Measurements from ENCODE around the gene MAN1B1. TPM values are rescaled to one million over a fixed set of nuclear protein-coding genes. Genes with fewer than 3 reads are reported as not detected.

MAN1B1 gene
- total and polyA plus RNA-seq, 2 donors (not counting 3 experiments of a cell fraction or from before 2014, with no cell fraction given): 75.3 to 83.3 TPM

DNA sequence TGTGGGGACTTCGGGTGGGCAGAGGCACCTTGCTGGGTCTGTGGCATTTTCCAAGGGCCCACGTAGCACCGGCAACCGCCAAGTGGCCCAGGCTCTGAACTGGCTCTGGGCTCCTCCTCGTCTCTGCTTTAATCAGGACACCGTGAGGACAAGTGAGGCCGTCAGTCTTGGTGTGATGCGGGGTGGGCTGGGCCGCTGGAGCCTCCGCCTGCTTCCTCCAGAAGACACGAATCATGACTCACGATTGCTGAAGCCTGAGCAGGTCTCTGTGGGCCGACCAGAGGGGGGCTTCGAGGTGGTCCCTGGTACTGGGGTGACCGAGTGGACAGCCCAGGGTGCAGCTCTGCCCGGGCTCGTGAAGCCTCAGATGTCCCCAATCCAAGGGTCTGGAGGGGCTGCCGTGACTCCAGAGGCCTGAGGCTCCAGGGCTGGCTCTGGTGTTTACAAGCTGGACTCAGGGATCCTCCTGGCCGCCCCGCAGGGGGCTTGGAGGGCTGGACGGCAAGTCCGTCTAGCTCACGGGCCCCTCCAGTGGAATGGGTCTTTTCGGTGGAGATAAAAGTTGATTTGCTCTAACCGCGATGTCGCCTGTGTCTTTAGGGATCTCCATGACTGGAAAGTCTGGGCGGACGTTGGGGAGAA is 21.9 kb downstream of the MAN1B1 start:
- no peak overlapping the region for H3K9ac ChIP-seq (replicated peaks; ENCODE audit: extremely low read depth, insufficient read depth, low read length)
- H3K27me3 ChIP-seq (ENCODE audit: control insufficient read depth in 2 of 2, insufficient read depth in 2 of 2, low read length in 2 of 2): no peaks in the 10 kb centered on the region
- no peak overlapping the region for H3K4me2 ChIP-seq (ENCODE audit: insufficient read depth, low read length)
- ChIA-PET CTCF (interaction anchor here (0.8 to 1.2 kb wide), 3 partner anchors 13 to 79 kb away, joined by 3 to 4 read pairs (median 3); no protein-coding TSS in a partner anchor), POLR2A (no interaction called here)
- DNase-seq (ENCODE audit: low read depth, low spot score): no peak
- H3K79me2 ChIP-seq (ENCODE audit: control insufficient read depth, insufficient read depth, low read length): no peaks in the 10 kb centered on the region
- H2AFZ ChIP-seq (ENCODE audit: low read depth, low read length): no peak overlapping the region
- TF ChIP-seq, protein P1, sequence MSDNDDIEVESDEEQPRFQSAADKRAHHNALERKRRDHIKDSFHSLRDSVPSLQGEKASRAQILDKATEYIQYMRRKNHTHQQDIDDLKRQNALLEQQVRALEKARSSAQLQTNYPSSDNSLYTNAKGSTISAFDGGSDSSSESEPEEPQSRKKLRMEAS (IDR thresholded peaks at IDR 0.05; ENCODE audit: insufficient read depth, insufficient read length): no peak
- TF ChIP-seq JUN (IDR thresholded peaks at IDR 0.05; ENCODE audit: borderline replicate concordance, insufficient read depth, insufficient read length, low read depth) (no peak), POLR2A (IDR thresholded peaks at IDR 0.05; ENCODE audit: low read depth, low read length) (no peak), POLR2AphosphoS5 (IDR thresholded peaks at IDR 0.05; ENCODE audit: insufficient read depth, low read depth, low read length) (no peak), FOS (IDR thresholded peaks at IDR 0.05; ENCODE audit: borderline replicate concordance, insufficient read depth, low read length) (no peak), MYC (IDR thresholded peaks at IDR 0.05; ENCODE audit: low read depth, low read length) (no peak), GATA2 (IDR thresholded peaks at IDR 0.05; ENCODE audit: insufficient read depth, insufficient read length, low read depth, low read length) (no peak), EZH2 (IDR thresholded peaks at IDR 0.05; ENCODE audit: borderline replicate concordance, low read depth, low read length, severe bottlenecking) (no peak)
- TF ChIP-seq, protein P2, sequence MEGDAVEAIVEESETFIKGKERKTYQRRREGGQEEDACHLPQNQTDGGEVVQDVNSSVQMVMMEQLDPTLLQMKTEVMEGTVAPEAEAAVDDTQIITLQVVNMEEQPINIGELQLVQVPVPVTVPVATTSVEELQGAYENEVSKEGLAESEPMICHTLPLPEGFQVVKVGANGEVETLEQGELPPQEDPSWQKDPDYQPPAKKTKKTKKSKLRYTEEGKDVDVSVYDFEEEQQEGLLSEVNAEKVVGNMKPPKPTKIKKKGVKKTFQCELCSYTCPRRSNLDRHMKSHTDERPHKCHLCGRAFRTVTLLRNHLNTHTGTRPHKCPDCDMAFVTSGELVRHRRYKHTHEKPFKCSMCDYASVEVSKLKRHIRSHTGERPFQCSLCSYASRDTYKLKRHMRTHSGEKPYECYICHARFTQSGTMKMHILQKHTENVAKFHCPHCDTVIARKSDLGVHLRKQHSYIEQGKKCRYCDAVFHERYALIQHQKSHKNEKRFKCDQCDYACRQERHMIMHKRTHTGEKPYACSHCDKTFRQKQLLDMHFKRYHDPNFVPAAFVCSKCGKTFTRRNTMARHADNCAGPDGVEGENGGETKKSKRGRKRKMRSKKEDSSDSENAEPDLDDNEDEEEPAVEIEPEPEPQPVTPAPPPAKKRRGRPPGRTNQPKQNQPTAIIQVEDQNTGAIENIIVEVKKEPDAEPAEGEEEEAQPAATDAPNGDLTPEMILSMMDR (IDR thresholded peaks at IDR 0.05; ENCODE audit: extremely low read depth in 1 of 2, insufficient read depth in 1 of 2, low read depth in 1 of 2, low read length in 2 of 2): no peak
- H3K4me3 ChIP-seq (replicated peaks in 1 of 3; ENCODE audit: insufficient read depth in 1 of 3, low read depth in 1 of 3, low read length in 3 of 3): no peak overlapping the region
- intact Hi-C loops (cut with micrococcal nuclease) (no loop called here), dilution Hi-C loops (cut with MboI; ENCODE audit: extremely low pct_ligation_motif_present, low sequenced_read_pairs) (no loop called here)
- H4K20me1 ChIP-seq (replicated peaks; ENCODE audit: control insufficient read depth, extremely low read depth, insufficient read depth, low read length): no peaks in the 10 kb centered on the region
- H3K4me1 ChIP-seq (ENCODE audit: control insufficient read depth, extremely low read depth, insufficient read depth, low read length): no peaks in the 10 kb centered on the region
- peaks cover 0 to 45% of the 10 kb centered on the region in 2 experiments for H3K36me3 ChIP-seq (ENCODE audit: control insufficient read depth in 2 of 2, extremely low read depth in 1 of 2, insufficient read depth in 2 of 2, low read length in 2 of 2)
- no peak overlapping the region for H3K27ac ChIP-seq (ENCODE audit: insufficient read depth, low read depth, low read length)
- no TSS peak for BruUV-seq (replicated peaks)
- no peaks in the 10 kb centered on the region for H3K9me3 ChIP-seq (replicated peaks; ENCODE audit: control insufficient read depth, insufficient read depth, low read length)
- no peaks in the 10 kb centered on the region for H3K9me1 ChIP-seq (replicated peaks; ENCODE audit: control insufficient read depth, extremely low read depth, insufficient read depth, low read length)
- FAIRE-seq: no peak

Measured in endothelial cell of umbilical vein (primary cell).